COLO829 (cell line): ENCODE results near the gene PLEKHN1.

Experiments
- DNase-seq: peaks from one replicate; pipeline ENCODE4 v3.0.0; 2012; ENCODE audit warnings: low spot score

PLEKHN1 gene

DNA sequence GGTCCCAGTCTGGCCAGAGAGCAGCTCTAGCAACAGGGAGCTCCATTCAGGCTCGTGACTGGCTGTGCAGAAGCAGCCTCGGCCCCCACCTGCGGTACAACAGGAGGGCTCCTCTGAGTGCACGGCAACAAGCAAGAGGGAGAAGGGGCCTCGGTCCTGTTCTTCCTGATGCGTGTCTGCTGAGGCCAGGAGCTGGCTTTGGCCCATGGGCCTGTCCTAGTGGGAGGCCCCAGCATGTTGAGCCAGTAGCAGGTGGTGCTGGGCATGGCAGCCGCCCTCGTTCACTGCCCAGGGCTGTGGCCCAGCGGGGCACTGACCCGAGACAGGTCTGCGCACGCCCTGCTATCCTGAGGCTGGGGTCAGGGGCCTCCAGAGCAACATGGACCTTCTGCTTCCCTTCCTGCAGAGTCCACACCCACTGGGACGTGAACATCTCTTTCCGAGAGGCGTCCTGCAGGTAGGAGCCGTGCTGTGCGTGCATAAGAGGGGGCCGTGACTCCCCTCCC lies 35.6 kb upstream of the PLEKHN1 start:
- DNase-seq, result no peak

DNA sequence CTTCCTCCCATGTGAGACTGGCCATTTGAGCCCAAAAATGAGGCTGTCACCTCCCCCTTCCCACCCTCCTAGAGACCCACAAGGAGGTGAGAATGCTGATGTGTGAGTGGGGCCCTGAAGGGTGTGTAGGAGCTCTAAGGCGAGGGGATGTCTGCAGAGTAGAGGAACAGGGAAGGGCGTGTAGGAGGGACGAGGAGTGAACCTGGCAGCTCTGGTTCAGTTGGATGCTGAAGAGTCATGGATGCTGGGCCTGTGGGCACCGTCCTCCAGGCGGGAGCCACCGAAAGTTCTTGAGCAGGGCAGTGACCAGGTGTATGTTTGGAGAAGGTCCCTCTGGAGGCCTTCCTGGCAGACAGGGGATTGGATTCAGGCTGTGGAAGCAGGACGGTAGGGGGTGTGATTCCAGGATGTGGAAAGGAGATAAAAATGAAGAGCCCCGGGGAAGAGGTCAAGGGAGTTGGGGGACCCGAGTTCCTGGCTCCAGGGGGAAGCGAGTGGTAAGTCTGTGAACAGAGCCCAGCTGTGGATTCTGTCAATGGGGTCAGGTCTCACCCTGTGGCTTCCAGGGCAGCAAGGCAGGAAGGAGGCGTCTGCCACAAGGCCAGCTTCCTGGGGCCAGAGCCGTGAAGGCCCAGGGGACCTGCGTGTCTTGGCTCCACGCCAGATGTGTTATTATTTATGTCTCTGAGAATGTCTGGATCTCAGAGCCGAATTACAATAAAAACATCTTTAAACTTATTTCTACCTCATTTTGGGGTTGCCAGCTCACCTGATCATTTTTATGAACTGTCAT lies 34.7 kb upstream of the PLEKHN1 start:
- no peak for DNase-seq

DNA sequence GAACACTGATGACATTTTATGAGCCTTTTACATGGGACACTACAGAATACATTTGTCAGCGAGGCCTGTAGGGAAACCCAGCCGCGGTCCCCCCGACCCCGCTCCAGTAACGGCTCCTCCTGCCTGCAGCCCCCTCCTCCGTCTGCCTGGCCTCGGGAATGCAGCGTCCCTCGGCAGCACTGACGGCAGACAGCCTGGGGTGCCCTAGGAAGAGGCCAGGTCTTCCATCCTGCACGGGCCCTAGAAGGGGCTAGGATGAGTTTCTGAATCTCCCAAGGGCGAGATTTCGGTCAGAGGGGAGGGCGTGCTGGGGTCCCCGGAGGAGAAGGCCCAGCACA lies 34.1 kb upstream of the PLEKHN1 start:
- no peak for DNase-seq

DNA sequence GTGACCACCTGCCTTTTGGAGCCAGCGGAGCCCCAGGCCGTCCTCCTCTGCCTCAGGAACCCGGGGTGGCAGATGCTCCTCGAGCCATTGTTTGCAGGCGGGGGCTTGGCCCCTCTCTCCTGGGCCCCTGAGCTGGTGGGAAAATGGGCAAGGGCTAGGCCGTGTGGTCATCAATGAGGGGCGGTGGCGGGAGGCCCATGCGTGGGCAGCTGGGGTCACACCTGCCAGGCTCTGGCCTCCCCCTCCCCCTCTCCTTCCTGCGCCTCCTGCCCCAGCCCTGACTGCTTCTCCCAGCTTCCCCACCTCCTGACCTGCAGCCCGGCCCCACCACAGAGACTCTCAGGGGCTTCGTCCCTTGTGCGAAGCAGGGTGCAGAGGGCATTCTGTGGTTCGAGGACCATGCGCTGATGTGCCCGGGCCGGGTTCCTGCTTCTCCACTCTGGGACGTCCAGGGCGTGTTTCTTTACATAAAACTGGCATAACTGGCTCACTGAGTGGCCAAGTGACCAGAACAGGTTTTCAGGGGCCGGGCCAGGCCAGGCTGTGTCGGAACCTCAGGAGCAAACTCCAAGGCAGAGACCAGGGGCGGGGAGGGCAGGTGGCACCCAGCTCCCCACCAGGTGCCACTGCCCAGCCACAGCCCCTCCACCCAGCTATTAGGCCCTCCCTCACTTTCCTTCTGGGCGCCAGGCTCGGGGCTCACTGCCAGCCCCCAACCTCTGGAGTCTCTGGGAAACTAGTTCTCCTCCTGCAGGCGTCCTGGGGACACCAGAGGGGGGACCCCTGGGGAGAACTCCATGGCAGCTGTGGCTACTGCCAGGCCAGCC lies 33.3 kb upstream of the PLEKHN1 start:
- no peak for DNase-seq

DNA sequence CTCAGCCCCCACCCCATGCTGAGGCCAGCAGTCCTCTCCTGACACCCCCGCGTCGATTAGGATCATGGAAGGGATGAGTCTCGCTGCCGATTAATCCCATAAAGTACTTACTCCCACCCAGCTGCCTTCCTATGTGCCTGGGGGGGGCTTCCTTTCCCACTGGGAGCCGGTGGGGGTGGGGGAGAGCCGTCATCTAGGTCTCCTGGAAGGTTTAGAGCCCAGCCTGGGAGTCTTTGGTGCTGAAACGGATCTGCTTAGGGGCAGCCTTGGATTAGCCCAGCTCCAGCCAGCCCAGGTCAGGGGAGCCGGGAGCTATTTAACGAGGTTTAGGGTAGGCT lies 32.7 kb upstream of the PLEKHN1 start:
- no peak for DNase-seq

DNA sequence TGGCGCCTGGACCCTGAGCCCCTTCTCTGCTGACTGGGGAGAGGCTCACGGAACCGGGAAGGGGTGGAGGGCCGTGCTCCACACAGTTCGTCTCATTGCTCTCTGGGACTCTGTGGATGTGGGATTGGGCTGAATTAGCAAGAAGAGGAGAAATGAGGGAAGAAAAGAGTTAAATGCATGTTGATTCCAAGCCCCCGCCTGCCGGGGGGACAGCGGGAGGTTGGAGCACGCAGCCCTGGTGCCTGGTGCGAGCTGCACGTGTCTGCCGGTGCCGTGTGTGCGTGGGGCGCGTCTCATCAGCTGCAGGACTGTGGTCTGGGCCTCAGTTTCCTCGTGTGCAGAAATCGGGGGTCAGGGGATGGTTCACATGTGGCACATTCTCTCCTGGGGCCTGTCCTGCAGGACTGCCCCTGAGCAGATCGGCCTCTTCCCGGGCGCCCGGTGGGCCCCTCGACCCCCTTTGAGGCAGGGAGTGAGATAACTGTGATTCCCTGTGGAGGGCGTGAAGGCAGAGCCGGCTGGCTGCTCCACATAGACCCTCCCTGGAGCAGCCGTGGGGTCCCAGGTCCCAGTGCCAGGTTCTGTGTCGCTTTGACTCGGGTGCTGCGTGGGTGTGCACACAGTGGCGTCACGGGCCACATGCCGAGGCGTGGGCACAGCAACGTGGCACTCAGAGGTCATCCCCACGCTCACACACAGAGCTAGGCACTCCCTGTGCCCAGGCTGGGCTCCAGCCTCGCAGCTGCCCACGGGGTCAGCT lies 31.1 kb upstream of the PLEKHN1 start:
- no peak for DNase-seq

DNA sequence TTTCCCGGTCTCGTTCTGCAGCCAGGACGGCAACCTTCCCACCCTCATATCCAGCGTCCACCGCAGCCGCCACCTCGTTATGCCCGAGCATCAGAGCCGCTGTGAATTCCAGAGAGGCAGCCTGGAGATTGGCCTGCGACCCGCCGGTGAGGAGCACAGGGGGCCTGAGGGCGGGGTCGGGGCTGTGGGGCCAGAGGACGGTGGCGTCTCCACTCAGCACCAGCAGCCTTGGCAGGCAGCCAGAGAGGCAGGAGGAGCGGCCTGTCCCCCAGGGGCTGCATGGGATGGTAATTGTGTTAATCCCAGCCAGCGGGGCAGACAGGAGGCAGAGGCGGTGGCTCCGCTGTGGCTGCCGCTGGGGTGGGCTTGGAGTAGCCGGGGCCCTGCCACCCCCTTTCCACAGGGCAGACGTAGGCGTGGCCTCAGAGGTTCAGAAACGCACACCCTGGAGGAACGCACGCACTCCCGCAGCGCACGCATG lies 30.5 kb upstream of the PLEKHN1 start:
- no peak for DNase-seq

DNA sequence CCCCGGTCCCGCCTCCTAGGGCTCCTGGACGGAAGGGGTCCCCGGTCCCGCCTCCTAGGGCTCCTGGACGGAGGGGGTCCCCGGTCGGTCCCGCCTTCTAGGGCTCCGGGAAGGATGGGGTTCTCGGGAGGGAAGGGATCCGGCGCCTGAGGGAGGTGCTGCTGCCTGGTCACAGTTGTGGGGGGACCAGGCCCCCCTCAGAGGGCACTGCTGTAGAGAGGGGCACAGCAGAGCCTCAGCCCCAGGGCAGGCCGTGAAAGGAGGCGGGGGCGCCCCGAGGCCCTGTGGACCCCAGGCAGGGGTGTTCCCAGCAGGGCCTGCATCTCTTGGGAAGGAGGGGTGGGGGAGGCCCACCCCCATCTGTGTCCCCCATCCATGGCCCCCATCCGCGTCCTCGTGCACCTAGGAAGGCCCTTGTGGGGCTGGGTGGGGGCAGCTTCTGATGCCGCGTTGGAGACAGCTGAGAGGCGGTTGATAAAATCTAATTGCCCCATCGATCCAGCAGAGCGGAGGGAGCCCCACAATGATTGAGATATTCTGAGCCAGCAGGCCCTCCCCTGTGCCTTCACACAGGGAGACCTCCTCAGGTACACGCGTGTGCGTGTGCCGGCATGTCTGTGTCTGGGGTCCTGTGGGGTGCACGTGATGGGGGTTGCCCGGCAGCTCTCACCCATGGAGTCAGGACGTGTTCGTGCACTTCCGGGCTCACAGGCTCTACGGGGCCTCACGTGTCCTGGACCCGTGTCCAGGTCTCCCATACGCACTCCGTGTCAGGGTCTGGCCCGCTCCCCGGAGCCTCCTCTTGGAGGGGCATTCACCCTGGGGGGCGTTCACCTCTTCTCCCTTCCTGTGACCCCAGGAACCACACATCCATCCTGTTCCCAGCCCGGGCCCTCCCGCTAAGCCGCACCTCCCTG lies 29.7 kb upstream of the PLEKHN1 start:
- no peak for DNase-seq

DNA sequence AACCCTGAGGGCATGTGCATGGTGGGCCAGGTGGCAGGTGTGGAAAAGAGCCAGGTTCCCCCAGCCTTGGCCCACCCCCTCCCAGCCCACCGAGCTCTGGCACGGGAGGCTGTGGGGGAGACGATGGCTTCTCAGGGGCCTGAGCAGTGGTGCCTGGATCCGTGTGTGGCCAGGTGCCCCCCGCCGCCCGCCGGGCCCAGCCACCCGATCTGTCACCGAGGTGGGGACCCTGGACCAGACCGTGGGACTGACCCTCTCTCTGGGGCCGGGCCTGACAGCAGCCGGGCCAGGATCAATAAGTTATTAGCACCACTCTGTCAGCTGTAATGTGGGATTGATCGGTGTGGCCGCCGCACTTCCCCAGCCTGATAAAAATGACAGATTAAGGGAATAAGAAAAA lies 28.8 kb upstream of the PLEKHN1 start:
- no peak for DNase-seq

DNA sequence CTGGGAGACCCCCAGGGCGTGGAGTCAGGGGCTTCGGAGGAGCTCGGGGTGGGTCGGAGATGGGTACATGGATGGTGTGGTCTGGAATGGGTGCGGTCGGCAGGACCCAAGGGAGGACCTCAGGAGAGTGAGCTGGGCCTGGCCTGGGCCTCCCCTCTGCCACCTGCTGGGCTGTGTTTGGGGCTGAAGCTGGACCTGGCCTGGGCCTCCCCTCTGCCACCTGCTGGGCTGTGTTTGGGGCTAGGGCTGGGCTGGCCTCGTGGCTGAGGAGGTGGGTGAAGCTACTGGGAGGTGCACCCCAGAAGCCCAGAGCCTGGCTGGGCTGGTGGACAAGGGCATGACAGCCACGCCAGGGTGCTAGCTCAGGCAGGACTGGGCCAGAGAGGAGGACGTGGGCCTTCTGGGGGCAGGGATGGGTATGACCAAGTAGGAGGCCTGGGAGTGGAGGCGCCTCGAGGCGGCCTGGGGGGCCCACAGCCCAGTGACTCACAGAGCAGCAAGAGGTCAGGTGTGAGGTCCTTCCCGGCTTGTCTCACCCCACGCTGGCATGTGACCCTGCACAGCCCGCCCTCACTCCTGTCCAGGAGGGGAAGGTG lies 28.1 kb upstream of the PLEKHN1 start:
- no peak for DNase-seq

DNA sequence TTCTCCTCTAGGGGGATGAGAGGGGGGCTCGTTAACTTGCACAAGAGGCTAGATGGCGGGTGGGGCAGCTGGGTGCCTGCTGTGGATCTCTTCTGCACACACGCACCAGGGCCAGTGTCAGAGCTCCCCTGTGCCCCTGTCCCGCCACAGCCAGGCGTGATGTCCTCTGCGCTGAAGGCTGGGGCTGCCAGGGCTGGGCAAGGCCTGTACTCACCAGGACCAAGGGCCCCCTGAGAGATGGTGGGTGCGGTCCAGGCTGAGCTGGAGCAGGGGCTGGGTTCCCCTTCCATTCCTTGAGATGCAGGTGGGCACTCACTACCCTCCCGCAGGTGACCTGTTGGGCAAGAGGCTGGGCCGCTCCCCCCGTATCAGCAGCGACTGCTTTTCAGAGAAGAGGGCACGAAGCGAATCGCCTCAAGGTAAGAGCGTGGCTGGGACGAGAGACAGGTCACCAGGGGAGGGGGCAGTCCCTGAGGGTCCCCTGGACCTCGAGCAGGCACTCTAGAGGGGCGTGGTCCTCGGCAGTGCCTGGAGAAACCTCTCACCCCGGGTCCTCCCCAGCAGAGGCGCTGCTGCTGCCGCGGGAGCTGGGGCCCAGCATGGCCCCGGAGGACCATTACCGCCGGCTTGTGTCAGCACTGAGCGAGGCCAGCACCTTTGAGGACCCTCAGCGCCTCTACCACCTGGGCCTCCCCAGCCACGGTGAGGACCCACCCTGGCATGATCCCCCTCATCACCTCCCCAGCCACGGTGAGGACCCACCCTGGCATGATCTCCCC lies 27.4 kb upstream of the PLEKHN1 start:
- DNase-seq, result no peak

DNA sequence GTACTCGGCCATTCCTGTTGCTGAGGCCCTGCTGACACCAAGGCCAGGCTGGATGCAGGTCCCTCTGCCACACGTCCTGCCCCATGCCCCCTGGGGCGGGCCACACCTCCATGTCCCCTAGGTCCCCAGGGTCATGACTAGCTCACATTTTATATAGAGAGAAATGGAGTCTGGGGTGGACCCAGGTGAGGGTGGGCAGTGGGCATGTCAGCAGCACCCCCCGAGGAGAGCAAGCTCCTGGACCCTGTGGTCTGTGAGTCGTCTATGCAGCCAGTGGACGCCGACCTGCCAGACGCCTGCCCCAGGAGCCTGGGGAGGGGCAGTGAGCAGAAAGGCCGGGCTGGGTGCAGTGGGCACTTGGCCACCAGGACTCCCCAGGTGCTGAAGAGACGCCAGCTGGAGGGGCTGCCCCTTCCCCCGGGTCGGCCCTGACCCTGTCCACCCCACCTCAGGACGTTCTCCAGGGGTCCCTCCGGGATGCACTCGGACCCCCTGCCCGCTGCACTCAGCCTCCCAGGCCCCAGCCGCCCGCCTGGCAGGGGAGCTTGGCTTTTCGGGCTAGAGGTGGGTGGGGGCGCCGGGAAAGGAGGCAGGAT lies 26.7 kb upstream of the PLEKHN1 start:
- DNase-seq, result no peak

DNA sequence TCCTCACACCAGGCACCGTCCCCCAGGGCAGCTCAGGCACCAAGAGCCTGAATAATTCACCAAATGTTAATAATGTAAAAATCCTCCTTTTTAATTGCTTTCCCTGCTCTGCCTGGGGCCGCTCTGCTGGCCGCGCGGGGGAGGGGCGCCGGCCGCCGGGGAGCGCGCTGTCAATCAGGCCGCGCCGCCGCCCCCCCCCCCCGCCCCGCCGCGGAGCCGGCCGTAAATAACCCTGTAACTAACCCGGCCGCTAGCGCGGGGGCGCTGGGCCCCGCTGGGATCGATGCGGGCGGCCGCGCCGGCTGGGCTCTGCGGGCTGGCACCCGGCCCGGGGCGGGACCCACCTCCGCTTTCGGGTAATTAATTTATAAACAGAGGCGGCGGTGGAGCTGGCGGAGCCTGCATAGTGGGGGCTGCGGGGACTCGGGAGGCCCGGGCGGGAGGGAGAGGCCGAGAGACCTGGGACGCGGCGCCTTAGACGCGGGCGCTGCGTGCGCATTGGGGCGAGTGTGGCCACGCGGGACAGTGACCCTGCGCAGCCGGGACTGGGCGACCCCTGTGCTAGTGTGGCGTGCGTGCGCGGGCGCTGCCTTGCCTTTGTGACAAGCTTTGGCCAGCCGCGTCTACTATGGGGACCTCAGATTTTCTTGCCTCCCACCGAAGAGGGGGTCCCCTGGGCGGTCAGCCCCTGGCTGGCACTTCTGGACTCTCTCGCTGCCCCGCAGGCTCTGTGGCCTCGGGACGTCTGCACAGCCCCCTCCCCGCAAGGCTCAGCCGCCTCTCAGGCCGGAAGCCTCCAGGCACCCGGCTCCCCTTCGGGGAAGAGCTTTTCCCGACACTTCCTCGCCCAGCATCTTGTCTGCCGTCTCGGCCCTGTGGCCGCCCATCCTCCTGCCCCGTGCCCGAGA lies 25.9 kb upstream of the PLEKHN1 start:
- DNase-seq, result peak; percentile 40

DNA sequence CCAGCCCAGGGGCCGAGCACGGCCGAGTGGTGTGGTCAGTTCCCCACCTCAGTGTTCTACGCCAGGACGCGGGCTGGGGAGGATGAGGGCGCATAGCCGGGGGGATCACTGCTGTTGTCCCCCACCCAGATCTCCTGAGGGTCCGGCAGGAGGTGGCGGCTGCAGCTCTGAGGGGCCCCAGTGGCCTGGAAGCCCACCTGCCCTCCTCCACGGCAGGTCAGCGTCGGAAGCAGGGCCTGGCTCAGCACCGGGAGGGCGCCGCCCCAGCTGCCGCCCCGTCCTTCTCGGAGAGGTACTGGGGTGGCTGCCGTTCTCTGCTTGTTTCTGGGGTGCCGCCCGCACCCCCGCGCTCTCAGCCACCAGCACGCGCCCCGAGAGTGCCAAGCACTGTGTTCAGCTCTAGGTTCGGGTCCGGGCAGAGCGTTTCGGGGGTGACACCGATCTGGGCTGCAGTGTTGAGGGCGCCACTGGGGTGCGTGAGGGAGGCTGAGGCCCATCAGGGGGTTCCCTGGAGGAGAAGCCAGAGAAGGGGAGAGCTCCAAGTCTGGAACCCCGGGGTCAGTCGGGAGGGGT lies 25.2 kb upstream of the PLEKHN1 start:
- no peak for DNase-seq

DNA sequence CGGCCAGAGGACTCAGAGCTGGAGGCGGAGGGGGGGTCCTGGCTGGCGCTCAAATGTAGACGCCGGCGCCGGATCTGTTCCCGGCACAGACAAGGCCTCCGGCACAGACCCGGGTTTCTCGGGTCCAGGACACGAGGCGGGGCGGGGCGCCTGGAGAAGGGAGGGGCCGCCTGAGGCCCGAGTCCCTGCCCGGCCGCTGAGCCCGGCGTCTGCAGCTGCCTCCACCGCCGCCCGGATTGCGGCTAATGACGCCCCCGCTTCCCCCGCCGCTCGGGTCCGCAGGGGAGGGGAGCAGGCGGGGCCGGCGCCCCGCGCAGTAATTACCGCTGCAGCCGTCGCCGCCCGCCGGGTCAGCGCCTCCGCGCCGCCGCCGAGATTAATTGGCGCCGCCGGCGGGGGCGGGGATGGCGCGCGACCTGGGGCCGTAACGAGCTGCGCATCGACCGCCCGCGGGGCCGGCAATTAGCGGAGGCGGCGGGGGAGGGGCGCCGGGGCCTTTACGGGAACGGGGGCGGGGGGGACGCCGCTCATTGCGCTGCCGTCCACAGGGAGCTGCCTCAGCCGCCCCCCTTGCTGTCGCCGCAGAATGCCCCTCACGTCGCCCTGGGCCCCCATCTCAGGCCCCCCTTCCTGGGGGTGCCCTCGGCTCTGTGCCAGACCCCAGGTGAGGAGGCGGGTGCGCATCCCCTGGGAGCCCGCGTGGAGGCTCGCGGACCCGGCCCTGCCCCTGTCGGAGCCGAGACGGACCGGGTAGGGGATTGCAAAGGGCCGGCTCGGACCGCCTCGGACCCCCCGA lies 24.5 kb upstream of the PLEKHN1 start:
- DNase-seq, result peak; percentile 51

DNA sequence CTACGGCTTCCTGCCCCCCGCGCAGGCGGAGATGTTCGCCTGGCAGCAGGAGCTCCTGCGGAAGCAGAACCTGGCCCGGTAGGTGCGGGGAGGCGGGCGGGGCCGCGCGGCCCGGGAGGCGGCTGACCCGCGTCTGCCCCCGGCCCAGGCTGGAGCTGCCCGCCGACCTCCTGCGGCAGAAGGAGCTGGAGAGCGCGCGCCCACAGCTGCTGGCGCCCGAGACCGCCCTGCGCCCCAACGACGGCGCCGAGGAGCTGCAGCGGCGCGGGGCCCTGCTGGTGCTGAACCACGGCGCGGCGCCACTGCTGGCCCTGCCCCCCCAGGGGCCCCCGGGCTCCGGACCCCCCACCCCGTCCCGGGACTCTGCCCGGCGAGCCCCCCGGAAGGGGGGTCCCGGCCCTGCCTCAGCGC lies 23.9 kb upstream of the PLEKHN1 start:
- no peak for DNase-seq

DNA sequence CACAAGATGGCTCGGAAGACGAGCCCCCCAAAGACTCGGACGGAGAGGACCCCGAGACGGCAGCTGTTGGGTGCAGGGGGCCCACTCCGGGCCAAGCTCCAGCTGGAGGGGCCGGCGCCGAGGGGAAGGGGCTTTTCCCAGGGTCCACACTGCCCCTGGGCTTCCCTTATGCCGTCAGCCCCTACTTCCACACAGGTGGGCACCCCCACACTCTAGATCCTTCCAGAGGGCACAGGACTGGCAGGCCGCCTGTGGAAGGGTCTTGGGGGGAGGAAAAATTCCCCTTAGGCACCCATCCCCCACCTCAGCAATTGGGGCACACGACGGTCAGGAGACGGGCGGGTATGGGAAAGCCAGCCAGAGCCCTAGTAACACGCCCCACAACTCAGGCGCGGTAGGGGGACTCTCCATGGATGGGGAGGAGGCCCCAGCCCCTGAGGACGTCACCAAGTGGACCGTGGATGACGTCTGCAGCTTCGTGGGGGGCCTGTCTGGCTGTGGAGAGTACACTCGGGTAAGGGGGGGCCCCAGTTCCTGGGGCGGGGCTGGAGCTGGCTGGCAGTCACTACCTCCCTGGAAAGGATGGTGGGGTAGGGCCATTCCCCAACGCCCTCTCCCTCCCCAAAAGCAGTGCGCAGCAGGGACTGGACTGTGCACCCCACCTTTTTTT lies 23.3 kb upstream of the PLEKHN1 start:
- no peak for DNase-seq
